Measurements from ENCODE around the gene STARD3. TPM values are rescaled to one million over a fixed set of nuclear protein-coding genes. Genes with fewer than 3 reads are reported as not detected.

STARD3 gene
- polyA plus RNA-seq, 1 donor from 2014 or later: 105 TPM

- no peak overlapping the region for H3K4me3 ChIP-seq (ENCODE audit: low read length)
- H3K27me3 ChIP-seq (ENCODE audit: insufficient read depth, low read depth, low read length): no peaks in the 10 kb centered on the region
- TF ChIP-seq POLR2AphosphoS5 (IDR thresholded peaks at IDR 0.05) (no peak), EP300 (conservative IDR thresholded peaks at IDR 0.05; ENCODE audit: poor library complexity, severe bottlenecking) (no peak), EZH2 (IDR thresholded peaks at IDR 0.05; ENCODE audit: borderline replicate concordance, insufficient read depth, low read length, poor library complexity, severe bottlenecking) (no peak), SMC3 (conservative IDR thresholded peaks at IDR 0.05; ENCODE audit: poor library complexity) (no peak)
- no peaks in the 10 kb centered on the region for H4K20me1 ChIP-seq (ENCODE audit: insufficient read depth)
- H3K4me2 ChIP-seq (ENCODE audit: low read length): no peak overlapping the region
- no peaks in the 10 kb centered on the region for H3F3A ChIP-seq (ENCODE audit: insufficient read depth, low read length, poor library complexity, severe bottlenecking)
- H3K79me2 ChIP-seq (replicated peaks; ENCODE audit: insufficient read depth, low read length): no peaks in the 10 kb centered on the region
- no peak overlapping the region for H3K27ac ChIP-seq (ENCODE audit: low read length)
- no peaks in the 10 kb centered on the region for H3K9me2 ChIP-seq (ENCODE audit: insufficient read depth, low read length)
- no peaks in the 10 kb centered on the region for H3K9me3 ChIP-seq (ENCODE audit: low read length)
- no peak overlapping the region for H3K9ac ChIP-seq (ENCODE audit: low read length)
- no peaks in the 10 kb centered on the region for H3K36me3 ChIP-seq (ENCODE audit: insufficient read depth, low read length)
- no peak overlapping the region for H2AFZ ChIP-seq (ENCODE audit: low read depth, low read length)
Measured at GRCh38 chr17:39651923-39652586, 15.1 kb downstream of the STARD3 start.

GRCh38 chr17:39652587-39653315 is 15.8 kb downstream of the STARD3 start:
- H3K27me3 ChIP-seq (ENCODE audit: insufficient read depth, low read depth, low read length): no peaks in the 10 kb centered on the region
- no peak for TF ChIP-seq TAF1 (IDR thresholded peaks at IDR 0.05; ENCODE audit: low read depth)
- TF ChIP-seq SMC3 (conservative IDR thresholded peaks at IDR 0.05; ENCODE audit: poor library complexity): no peak
- no peak for TF ChIP-seq EZH2 (IDR thresholded peaks at IDR 0.05; ENCODE audit: borderline replicate concordance, insufficient read depth, low read length, poor library complexity, severe bottlenecking)
- no peak for TF ChIP-seq MXI1 (conservative IDR thresholded peaks at IDR 0.05; ENCODE audit: poor library complexity, severe bottlenecking)
- no peak for TF ChIP-seq RAD21 (conservative IDR thresholded peaks at IDR 0.05)
- no peak for TF ChIP-seq CTCF (IDR thresholded peaks at IDR 0.05; ENCODE audit: poor library complexity, severe bottlenecking)
- no peak for TF ChIP-seq REST (IDR thresholded peaks at IDR 0.05; ENCODE audit: borderline replicate concordance)
- TF ChIP-seq EP300 (conservative IDR thresholded peaks at IDR 0.05; ENCODE audit: poor library complexity, severe bottlenecking): no peak
- TF ChIP-seq POLR2AphosphoS5 (IDR thresholded peaks at IDR 0.05): no peak
- no peaks in the 10 kb centered on the region for H3K9me3 ChIP-seq (ENCODE audit: low read length)
- H3K79me2 ChIP-seq (replicated peaks; ENCODE audit: insufficient read depth, low read length): no peaks in the 10 kb centered on the region
- H3F3A ChIP-seq (ENCODE audit: insufficient read depth, low read length, poor library complexity, severe bottlenecking): no peaks in the 10 kb centered on the region
- H2AFZ ChIP-seq (ENCODE audit: low read depth, low read length): no peak overlapping the region
- H3K36me3 ChIP-seq (ENCODE audit: insufficient read depth, low read length): no peaks in the 10 kb centered on the region
- H4K20me1 ChIP-seq (ENCODE audit: insufficient read depth): no peaks in the 10 kb centered on the region
- H3K27ac ChIP-seq (ENCODE audit: low read length): no peak overlapping the region
- no peak overlapping the region for H3K9ac ChIP-seq (ENCODE audit: low read length)
- no peak overlapping the region for H3K4me3 ChIP-seq (ENCODE audit: low read length)
- no peaks in the 10 kb centered on the region for H3K9me2 ChIP-seq (ENCODE audit: insufficient read depth, low read length)
- no peak overlapping the region for H3K4me2 ChIP-seq (ENCODE audit: low read length)

All from neural cell (in vitro differentiated cells).